Choroid plexus epithelial cell (primary cell): Measurements from ENCODE around the gene FBXL20.
"Not testable (repeated sequence)": the region's sequence is repeated elsewhere in the genome, so short reads cannot be mapped to it uniquely, and the experiment has no call there.

Source experiments
- DNase-seq: peaks from one replicate; pipeline ENCODE4 v3.0.0-alpha.2; 2010; ENCODE audit warnings: low read depth
- H3K4me3 ChIP-seq: 2 replicates; pipeline ENCODE4 v1.5.1; 2011; ENCODE audit warnings: low read depth, mild to moderate bottlenecking, control low read depth, low read length, moderate library complexity
- TF ChIP-seq, protein P1 (sequence below): conservative IDR thresholded peaks from 2 replicates; pipeline ENCODE4 v1.5.1; 2011; ENCODE audit warnings: low read depth, mild to moderate bottlenecking, control low read depth, inconsistent platforms, low read length, moderate library complexity

FBXL20 gene

DNA sequence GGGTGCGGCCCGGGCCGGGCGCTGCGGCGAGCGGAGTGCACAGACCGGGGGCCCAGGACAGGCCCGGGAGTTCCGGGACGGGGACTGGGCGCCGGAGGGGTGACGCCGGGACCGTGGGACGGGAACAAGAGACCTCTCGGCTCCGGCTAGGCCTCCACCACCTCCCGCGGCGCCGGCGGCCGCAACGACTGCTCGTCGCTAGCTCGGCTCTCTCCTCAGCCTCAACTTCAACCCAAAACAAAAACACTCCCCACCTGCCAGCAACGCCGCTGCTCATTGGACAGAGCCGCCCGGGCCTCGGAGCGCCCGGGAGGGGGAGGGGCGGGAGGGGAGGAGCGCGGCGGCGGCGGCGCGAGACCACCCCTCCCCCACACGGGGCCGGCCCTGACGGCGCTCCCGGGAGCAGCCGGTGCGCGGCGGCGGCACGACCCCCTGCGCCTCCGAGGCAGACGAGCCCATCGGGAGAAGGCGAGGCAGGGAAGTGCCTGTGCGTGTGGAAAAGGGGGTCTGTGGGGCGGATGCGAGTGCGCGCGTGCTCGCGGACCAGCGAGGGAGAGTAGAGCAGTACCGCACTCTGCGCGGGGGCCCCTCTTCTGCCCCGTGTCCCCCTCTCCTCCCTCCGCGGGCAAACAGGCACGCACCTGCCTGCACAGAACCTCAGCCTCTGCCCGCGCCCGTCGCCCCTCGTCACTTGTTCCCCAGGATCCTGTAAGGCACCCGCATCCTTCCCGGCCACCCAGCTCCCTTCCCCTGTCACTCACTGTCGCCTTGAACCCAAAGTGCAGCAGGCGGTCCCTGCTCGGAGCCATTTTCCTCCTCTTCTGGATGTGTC, at the start of gene FBXL20:
Gene FBXL20 (minus strand): TSS at position 215 of the 832 bp plus-strand sequence. CDS start 224 bp downstream, outside the sequence.
- TF ChIP-seq, protein P1, sequence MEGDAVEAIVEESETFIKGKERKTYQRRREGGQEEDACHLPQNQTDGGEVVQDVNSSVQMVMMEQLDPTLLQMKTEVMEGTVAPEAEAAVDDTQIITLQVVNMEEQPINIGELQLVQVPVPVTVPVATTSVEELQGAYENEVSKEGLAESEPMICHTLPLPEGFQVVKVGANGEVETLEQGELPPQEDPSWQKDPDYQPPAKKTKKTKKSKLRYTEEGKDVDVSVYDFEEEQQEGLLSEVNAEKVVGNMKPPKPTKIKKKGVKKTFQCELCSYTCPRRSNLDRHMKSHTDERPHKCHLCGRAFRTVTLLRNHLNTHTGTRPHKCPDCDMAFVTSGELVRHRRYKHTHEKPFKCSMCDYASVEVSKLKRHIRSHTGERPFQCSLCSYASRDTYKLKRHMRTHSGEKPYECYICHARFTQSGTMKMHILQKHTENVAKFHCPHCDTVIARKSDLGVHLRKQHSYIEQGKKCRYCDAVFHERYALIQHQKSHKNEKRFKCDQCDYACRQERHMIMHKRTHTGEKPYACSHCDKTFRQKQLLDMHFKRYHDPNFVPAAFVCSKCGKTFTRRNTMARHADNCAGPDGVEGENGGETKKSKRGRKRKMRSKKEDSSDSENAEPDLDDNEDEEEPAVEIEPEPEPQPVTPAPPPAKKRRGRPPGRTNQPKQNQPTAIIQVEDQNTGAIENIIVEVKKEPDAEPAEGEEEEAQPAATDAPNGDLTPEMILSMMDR, result no peak
- DNase-seq, result peak; percentile 91
- H3K4me3 ChIP-seq, result peak within 1 kb of the TSS; percentile 95

DNA sequence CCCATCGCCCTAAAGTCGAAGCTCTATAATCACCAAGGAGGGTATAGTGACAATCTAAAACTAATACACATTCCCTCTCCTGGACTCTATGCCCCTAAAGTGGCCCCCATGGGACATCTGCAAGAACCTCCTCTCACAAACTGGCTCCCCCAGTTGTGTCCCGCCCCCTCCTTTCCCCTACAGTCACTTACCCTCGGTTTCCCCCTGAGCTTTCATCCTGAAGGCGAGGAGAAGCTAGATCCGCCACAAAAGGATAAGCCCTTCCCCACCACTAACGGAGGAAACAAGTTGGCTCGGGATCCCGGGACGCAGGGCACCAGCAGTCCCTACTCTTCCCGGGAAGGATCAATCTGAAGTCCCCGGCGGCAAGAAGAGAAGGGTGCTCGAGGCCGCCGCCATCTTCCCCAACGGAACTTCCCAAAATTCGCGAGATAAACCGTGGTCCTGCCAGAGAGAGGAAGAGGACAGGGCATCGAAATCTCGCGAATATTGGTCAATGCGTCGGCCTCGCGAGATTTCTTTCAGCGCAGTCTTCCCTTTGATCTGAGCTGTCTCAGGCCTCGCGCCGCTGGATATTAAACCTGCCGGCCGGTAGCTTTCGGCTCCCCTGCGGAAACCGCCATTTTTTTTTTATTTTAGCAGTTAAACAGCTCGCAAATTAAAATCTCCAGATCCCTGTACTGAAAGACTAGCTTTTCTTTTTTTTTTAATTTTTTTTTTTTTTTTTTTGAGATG, 49.6 kb upstream of the FBXL20 start, which contains the start of gene MED1:
Gene MED1 (minus strand): TSS at position 417 of the 735 bp plus-strand sequence. CDS start 201 bp downstream, at position 216.
- H3K4me3 ChIP-seq, result peak within 1 kb of the TSS; percentile 99
- peak; percentile 99 for DNase-seq
- TF ChIP-seq, protein P1, result no peak

- peak overlapping the region; percentile 99 for H3K4me3 ChIP-seq
- no peak for DNase-seq
Observed at GRCh38 chr17:39450051-39450450, 48.6 kb upstream of the FBXL20 start.

GRCh38 chr17:39447561-39447960, 46.1 kb upstream of the FBXL20 start:
- TF ChIP-seq, protein P1, result no peak
- DNase-seq, result no peak
- H3K4me3 ChIP-seq, result no peak overlapping the region

More at GRCh38 chr17:39450051-39450450, 48.6 kb upstream of the FBXL20 start:
- TF ChIP-seq, protein P1, result no peak

DNA sequence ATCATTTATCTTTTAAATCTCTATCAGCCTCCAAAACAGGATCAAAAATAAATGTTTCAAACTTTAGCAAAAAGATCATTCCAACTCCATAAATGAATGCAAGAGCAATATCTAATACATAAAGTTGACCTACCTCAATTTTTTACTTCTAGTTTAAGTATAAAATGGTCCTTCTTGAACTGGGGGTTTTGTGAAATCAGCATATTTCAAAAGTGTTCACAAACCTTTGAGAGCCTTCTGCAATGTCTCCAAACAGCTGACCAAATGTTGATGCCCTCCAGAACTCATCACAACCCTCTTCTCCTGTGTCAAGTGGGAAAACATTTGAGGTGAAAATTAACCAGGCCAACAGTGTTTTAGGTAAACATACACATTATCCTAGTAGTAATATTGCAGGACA, 41.9 kb upstream of the FBXL20 start:
- H3K4me3 ChIP-seq, result no peak overlapping the region
- TF ChIP-seq, protein P1, result no peak
- DNase-seq, result no peak

DNA sequence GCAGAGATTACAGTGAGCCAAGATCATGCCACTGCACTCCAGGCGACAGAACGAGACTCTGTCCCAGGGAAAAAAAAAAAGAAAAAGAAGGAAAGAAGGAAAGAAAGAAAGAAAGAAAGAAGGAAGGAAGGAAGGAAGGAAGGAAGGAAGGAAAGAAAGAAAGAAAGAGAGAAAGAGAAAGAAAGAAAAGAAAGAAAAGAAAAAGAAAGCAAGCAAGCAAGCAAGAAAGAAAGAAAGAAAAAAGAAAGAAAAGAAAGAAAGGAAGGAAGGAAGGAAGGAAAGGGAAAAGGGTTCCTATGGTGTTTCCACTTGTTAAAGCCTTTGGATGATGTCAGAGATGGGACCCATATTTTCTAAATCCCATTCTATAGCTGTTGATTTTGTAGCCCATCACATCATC, 38.4 kb upstream of the FBXL20 start:
- not testable (repeated sequence) for H3K4me3 ChIP-seq, DNase-seq

DNA sequence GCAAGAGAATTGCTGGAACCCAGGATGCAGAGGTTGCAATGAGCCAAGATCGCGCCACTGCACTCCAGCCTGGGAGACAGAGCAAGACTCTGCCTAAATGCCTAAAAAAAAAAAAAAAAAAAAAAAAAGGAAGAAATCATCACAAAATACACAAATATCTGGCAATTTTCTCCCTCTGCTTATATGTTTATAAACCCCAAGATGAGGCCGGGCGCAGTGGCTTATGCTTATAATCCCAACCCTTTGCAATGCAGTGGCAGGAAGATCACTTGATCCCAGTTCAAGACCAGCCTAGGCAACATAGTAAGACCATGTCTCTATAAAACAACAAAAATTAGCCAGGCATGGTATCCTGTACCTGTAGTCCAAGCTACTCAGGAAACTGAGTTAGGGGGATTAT, 28.2 kb upstream of the FBXL20 start:
- H3K4me3 ChIP-seq, result no peak overlapping the region
- TF ChIP-seq, protein P1, result no peak
- no peak for DNase-seq
